Measurements from ENCODE around the gene BICC1.

Gene BICC1

DNA sequence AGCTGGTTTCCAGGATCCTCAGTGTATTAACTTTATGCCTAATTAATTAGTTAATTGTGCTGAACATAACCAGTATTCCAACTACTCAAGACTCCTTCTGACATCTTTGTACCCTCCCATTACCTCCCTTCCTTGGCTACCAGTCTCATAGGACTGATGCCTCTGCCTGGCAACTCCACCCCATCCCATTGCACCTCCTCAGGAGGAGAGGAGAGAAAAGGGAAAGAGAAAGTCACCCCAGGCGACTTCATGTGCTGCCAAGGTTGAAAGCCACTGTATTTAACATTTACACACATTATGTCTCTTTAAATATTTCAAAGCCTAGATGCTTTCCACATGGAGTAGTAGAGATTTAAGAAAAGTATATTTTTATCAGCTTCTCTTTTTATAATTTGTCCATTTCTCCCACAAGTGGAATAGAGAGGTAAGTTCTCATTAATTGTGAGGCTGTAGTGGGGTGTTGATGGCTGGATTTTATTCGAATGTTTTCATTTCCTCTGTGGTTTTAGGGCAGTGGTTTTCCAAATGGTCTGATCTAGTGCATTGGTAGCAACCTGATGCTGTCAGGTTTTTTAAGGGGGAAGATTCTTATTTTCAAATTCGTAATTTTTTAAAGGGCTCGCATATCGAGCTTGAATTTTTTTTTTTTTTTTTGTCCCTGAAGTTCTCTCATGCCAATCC is 148.0 kb downstream of the BICC1 start:
- no peak for DNase-seq

DNA sequence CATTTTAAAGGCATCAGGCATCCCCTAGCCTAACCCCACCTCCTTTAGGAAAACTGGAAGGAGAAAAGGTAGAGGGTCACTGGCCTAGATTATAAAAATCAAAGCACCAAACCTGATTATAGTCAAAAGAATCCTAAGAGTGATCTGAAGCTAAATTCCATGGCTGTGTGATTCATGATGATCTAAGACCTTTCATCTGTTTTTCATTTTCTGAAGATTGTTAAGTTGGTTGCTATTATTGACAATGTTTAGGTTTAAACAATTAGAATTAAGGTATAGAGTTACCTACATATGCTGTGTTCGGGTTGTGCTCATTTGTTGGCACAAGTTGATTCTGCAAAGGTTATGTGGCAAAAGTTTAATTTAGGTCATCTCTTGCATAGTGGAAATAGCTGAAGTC is 148.7 kb downstream of the BICC1 start:
- no peak for DNase-seq

DNA sequence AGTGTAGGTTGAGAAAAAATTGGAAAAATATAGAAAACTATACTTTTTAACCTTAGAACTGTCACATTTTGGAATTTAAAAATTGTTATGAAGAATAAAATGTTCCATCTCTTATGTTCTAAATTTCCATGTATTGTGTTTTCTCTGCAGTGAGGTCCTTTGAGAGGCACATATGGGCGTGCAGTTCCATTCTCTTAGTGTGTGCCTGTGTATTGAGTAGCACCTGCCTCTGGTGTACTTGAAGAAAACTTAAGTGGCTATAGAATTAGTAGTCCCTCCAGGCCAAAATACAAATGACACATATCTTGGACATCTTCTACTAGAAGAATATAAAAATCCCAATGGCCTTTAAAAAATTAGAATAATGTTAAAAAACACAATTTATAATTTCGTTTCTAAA is 149.2 kb downstream of the BICC1 start:
- DNase-seq = no peak

DNA sequence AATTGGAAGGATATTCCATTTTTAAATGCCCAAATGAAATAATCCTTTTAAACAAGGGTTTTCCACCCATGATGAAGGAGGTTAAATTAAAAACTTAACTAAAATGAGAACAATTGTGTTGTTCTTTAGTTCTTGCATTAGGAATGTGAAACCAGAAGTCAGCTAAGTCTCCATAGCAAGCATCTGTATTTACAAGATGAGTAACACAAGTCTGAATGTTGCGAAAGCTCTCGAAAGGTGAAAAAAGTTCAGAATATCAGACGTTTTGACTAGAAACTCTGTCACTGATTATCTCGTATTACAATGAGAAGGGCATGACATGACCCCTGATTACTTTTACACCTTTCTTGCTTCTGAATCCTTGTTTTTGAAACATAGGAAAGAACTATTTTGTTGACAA is 149.6 kb downstream of the BICC1 start:
- no peak for DNase-seq

DNA sequence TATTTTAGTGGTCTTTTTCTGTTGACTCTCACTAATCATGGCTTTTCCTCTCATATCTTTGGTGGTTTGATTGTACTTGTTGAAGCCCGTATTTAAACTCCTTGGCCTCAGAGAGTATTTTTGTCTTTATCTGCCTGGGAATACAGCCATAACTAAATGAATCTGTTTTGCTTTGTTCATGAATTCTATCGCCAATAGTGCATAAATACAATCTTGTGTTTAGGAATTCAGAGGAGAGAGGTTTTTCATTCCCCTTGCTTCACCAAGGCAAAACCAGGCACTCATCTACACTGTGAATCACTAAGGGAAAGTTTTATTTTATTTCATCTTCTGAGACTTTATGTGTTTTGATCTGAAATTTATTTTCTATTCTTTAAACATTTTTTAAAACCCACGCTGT is 152.7 kb downstream of the BICC1 start:
- DNase-seq = no peak

DNA sequence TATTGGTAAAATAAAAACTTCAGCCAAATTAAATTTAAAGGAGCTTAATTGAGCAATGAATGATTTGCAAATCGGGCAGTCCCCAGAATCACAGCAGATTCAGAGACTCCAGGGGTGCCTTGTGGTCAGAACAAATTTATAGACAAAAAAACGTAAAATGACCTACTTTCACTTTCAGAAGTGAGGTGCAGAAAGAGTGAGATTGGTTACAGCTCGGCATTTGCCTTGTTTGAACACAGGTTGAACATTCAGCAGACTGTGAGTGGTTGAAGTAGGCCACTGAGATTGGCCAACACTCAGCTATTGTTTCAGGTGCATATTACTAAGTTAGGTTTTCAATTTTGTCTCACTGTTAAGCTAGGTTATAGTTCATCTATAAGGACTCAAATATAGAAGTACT is 153.4 kb downstream of the BICC1 start:
- no peak for DNase-seq

DNA sequence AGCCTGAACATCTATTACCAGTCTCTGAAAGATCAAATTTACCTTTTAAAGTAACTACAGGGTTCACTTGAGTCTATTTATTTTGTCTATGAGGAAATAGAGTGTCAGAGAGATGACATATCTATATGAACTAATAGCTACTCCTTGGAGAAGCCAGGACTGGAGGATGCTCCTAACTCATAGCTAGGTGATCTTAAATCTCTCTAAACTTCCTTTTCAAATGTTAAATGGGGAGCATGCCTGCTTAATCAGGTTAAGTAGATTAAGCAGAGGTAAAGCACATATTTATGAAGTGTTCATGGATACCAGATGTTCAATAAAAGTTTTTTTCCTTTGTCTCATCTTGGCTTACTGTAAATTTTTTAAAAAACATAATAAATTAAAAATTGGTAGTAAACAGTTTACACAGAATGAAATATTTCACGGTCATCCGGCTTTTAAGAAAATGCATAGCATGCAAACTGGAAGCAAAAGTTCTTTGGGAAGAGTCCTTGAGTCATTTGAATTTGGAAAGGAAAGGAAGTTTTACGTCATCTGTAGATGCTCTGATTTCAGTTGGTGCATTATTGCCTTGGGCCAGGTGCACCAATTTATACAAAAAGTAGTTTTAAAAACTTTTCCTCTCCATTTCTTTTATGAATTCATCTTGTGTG is 155.1 kb downstream of the BICC1 start:
- DNase-seq = no peak

DNA sequence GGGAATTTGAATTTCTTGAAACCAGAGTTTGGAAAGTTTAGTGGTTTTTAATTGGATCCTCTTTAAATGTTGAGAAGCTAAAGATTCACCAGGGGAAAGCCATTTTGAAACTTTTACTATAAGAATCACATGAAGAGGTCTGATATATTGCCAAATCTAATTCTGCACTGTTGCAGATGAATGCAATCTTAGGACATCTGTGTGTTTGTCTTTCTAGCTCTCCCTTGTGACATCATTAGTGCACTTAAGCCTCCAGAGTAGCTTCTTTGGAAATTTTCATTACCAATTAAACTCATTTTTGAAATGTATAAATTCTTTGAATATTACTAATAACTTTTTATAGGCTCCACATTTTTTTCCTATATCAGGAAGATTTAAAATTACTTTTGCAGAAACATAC is 160.2 kb downstream of the BICC1 start:
- DNase-seq = no peak

DNA sequence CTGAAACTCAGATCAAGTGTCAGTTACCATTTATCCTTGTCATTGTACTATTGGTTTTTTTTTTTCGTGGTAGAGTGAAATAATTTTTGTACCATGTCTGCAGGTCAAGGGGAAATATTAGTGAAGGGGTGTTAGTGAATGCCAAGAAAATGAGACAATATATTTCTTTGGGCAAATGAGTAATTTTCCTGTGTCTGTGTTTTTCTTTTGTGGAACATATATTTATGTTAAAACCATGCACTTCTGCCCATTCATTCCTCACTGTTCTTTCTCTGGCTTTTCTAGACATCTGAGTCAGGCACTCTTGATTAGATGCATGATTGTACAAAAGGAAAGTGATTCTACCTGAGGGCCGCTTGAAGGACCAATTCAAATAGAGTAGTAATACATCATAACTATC is 161.6 kb downstream of the BICC1 start:
- DNase-seq = no peak

DNA sequence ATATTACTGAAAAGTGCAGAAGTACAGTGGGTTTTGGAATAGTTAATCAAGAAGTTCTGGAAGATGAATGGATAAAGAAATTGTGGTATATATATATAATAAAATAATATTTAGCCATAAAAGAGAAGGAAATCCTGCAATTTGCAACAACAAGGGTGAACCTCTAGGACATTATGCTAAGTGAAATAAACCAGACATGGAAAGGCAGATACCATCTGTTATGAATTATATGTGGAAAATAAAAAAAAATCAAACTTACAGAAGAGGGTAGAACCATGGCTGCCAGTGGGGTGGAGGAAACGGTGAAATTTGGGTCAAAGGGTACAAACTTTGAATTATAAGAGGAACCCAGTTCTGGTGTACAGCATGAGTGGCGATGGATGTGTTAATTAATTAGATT is 162.6 kb downstream of the BICC1 start:
- DNase-seq = no peak

DNA sequence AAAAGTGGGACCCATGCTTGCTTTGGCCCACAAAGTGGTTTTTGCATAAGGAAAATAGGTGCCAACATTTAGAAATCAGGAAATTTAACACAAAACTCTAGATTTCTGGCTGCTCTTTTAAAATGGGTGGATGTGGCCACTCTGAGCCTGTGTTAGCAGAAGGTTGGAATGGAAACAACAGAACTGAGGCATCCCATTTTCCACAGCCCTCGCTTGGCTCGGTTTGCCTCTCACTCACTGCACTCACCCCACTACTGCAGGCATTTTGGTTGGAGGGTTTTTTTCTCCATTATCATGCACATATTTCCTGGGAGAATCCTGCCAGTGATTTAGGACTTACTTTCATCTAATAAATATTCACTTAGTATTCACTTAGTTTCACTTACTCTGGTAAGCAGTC is 178.9 kb downstream of the BICC1 start:
- DNase-seq = no peak

DNA sequence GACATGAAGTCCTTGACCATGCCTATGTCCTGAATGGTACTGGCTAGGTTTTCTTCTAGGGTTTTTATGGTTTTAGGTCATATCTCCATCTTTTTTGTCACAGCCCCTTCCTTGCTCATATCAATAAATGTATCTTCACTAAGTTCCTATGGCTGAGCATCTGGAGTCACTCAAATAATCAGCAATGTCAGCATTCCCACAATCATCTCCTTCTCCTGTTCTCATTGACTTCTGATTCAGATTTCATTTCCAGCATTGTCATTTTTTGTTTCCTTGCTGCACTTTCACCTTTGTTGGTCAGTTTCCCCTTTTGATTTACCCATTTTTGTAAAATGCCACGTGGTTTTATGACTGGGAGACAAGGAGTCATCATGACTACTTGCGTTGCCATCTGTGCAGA is 181.2 kb downstream of the BICC1 start:
- no peak for DNase-seq

DNA sequence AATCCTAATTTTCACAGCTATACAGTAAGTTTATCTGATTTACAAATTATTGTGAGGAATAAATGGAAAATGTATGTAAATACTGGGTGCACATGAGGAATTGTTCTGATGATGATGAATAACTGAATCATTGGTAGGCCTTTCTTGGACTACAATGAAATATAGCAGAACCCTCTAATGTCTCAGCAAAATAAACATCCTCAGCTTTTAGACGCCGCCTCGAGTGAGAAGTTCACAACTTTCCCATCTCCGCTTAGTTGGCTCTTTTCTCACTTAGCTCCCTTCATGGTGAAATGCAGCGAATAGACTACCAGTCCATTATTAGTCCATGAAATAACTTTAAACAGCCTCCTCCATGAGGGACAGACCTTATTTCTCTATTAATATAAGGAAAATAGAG is 182.3 kb downstream of the BICC1 start:
- no peak for DNase-seq

DNA sequence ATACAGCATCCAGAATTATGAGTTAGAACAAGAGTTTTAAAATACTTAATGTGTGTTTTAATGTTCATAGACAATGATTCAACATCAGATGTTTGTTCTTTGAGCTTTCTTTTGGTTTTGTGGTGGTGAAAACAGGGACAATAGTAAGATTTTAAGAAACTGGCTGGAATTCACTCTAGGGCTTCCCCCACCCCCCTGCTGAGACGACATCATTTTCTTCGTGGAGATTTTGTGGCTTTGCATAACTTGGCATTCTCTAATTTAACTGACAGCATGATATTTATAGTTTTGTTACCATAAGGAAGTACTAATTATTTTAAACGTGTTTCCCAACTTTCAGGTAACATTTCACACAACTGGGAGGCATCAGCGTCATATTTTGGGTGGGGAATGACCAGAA is 184.1 kb downstream of the BICC1 start:
- no peak for DNase-seq

DNA sequence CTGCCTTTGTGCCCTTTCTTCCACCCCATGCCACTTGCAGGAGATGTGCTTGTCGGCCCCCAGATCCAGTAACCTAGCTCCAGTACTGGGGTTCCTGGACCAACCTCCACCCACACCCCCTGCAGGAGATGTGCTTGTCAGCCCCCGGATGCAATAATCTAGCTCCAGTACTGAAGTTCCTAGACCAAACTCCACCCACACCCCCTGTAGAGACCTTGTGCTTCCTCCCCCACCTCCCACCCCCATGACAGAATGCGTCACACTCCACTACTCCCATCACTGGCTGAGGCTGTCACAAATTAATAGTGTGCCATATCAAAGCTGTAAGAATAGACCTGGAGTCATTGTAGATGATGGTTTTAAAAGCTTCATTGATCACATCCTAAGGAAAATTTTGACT is 185.0 kb downstream of the BICC1 start:
- no peak for DNase-seq

DNA sequence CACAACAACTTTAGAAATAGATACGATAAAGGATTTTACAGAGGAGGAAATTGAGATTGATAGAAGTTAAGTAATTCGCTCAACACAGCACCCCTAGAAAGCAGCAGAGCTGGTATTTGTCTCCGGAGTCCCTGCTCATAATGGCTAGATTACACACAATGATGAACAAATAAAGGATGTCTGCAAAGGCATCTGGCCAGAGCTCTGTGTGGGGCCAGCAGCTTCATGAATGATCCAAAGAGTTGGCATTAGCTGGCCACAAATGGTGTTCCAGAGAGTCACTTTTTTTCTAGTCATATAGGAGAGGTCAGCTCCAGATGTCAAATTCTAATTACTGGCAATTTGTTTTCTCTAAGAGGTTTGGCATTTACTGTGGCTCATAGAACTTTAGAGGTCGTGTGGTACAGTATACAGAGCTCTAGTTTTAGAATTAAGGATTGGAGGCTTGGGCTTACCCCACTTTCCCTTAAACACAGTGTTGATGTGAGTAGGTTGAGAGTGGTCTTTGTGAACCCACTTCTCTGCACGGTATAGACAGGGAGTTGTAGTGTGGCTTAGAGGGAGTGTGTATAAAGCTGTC is 186.2 kb downstream of the BICC1 start:
- DNase-seq = no peak

DNA sequence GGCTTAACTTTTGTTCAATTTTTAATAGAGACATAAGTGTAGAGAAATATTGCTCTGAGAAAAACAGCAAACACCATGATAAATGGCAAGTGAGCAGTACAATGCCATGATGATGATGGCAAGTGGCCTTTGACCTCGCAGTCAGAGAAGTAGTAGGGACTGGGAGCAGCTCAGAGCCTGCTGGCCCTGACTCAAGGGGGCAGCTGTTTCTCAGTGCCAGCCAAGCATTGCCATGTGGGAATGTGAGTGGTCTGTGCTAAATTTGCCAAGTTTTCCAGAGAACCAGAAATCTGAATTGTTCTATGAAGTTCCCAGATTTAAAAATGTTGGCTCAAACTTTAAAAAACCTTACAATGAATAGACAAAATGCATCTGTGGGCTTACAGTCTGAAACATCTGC is 187.9 kb downstream of the BICC1 start:
- no peak for DNase-seq

DNA sequence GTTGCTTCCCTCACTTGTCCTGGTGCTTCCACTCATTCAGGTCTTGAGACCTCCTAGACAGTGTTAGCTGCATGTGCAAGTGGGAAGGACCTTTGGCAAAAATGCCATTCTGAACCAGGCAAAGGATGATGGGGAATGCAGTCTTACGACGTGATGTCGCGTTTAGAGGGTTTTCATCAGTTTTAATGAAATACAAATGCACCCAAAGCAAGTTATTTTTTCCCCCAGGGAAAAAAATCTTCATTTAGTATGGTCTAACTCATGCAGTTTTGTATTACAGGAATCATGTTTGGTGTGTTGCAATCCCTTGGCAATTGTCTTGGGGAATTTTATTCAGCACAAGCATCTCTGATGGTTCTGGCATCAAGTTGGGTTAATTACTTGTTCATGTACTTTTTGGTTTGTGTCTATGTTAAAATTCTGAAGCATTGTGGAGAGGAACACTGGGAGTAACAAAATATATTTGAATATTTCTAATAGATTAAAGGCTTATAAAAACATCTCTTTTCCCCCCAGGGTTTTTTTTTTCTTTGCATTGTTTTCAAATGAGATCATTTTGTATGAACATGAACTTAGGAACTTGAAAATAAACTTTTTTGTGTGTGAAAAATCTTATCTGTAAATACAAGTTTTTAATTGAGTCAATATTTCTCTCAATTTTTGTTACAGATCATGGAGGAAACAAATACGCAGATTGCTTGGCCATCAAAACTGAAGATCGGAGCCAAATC is 188.9 kb downstream of the BICC1 start:
- DNase-seq = no peak

DNA sequence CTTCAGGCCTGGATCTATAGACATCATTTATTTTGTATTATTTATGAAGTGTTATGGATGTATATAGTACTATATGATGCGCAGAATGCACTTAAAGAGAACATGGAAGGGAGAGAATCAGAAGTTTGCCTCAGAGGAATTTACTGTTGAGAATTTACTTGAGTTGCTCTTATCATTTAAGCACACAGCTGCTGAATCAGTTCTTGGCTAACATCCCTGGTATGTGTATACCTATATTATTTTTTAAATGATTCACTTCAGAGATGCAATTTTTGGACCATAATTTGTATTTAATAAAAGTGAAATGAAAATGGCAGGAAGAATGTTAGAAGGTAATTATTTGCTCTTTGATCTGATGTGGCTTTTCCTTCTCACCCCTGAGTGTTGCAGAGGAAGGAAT is 191.6 kb downstream of the BICC1 start:
- DNase-seq = no peak

DNA sequence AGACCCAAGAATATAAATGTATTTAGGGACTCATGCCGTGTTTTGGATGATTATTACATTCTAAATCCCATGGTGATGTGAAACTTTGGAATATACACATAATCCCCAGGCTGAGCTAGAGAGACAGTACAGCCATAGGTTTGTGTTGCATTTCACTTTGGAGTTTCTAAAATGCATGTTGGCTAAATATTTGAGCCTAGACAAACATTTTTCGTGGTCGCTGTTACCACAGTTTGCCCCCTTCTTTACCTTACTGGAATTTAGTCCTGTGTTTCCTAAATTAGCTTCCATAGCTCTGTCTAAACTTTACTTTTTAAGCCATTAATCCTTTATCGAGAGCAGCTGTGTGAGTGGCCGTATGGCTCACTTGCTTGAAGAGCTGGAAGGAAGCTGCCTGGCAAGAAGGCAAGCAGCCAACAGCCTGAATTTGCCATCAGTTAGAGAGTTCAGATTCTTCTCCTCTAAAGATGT is 192.0 kb downstream of the BICC1 start:
- DNase-seq = peak; percentile 1

DNA sequence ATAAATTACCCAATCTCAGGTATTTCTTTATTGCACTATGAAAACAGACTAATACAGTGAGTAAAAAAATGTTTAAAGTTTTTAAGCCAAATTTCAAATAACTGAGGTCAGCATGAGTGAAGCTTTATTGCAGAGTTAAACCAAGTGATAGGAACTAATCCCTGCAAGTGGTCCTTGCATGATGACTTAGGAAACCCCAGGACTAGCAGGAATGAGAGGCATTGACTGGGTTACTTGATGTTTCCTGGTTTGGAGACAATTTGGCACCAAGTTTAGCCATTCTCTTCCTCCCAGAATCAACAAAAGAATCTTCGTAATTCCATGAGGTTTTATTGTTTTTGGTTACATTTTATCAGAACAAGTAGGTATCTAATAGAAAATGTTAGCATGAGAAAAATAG is 194.2 kb downstream of the BICC1 start:
- DNase-seq = no peak

DNA sequence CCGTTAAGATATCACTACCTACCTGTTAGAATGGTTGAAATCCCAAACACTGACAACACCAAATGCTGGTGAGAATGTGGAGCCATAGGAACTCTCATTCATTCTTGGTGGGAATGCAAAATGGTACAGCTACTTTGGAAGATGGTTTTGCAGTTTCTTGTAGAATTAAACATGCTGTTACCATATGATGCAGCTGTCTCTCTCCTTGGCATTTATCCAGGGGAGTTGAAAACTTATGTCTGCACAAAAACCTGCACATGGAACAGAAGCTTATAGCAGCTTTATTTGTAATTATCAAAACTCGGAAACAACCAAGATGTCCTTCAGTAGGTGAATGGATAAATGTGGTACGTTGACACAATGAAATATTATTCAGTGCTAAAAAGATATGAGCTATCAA is 199.5 kb downstream of the BICC1 start:
- no peak for DNase-seq

DNA sequence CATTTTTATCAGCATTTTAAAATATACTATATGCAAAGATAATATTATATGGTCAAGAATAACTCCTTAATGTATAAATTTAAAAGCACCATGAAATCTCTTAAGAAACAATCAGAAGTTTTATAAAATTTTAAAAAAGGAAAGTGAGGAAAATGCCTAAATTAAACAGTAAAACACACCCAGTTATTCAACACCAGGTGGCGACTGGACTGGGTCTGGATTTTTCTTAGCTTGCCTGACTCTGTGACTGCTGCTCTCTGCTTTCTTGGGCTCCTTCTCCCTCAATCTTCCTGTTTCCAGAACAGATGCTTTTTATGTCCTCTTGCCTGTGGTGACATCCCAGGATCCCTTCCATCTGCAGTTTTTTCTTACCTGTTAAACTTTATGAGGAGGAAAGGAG is 200.3 kb downstream of the BICC1 start:
- no peak for DNase-seq

DNA sequence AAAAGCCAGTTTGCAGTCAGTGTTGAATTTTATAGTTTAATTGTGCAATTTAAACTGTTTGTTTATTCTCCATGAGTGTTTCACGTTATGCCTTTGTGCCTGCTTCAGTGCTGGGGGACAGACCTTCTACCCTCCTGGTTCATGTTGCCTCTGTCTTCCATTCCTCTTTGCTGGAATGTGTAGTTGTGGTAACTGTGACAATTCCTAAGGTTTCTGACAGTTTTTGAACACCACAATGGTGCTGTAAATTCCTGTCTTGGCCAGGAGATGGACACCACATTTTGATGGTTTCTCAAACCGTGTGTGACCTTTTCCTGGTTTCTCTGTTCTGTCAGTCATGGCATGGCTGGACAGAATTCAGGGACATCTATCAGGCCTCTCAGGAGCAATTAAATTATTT is 201.7 kb downstream of the BICC1 start:
- DNase-seq = no peak
